SK-N-MC (cell line): Measurements from ENCODE around the gene CLDN20.

Experiments used
- EZH2 ChIP-seq: fragments of 200-600 bp; sonication (generic); IDR thresholded peaks from one replicate; pipeline ENCODE4 v1.6.1; 2017; ENCODE audit warnings: antibody characterized with exemption
- FOXP2 ChIP-seq: optimal IDR thresholded peaks from 2 replicates; pipeline ENCODE3; 2011; ENCODE audit warnings: mild to moderate bottlenecking, moderate library complexity; ENCODE audit not compliant: insufficient read depth; ENCODE audit errors: extremely low read length, control extremely low read depth
- POLR2AphosphoS5 ChIP-seq: IDR thresholded peaks from 2 replicates; pipeline ENCODE4 v1.6.1; 2012; ENCODE audit warnings: mild to moderate bottlenecking, low read depth, low read length, borderline replicate concordance

DNA sequence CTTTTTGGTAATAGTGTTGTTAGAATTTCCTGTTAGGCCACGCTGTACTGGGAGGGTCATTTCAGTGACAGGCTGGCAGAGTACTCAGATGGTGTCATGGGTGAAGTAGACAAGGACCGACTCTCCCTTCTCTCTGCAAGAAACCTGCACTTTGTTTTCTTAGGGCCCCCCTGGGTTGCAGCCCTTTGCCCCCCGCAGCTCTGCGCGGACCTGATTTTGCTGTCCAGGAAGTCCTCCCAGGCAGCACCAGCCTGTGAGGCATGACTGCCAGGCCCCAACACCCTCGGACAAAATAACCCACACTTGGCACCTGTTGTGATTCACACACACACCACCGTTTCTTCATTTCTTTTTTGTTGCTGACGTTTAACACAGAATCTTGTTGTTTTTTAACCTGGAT lies 21.8 kb upstream of the CLDN20 start:
- TF ChIP-seq POLR2AphosphoS5 (no peak), EZH2 (no peak), FOXP2 (no peak)
